HAP-1 (cell line): ENCODE measurements around the gene SPATA31A1.
"Not testable (repeated sequence)": the region's sequence is repeated elsewhere in the genome, so short reads cannot be mapped to it uniquely, and the experiment has no call there.

ENCODE experiments used
- DNase-seq, 2 experiments: peaks; one replicate each; pipeline ENCODE4 v3.0.0-alpha.2; 2016 to 2020; ENCODE audit warnings: low spot score in 2 of 2
- H3K27me3 ChIP-seq: fragments of 250-450 bp; sonication (Bioruptor Pico); 2 replicates; pipeline ENCODE4 v1.5.1; 2020; ENCODE audit warnings: low read depth, mild to moderate bottlenecking, moderate library complexity
- H3K36me3 ChIP-seq: fragments of 250-450 bp; sonication (Bioruptor Pico); replicated peaks from 2 replicates; pipeline ENCODE4 v1.5.1; 2020; ENCODE audit warnings: mild to moderate bottlenecking
- H3K4me1 ChIP-seq: fragments of 250-450 bp; sonication (Bioruptor Pico); 2 replicates; pipeline ENCODE4 v1.5.1; 2020; ENCODE audit warnings: mild to moderate bottlenecking
- H3K4me3 ChIP-seq: fragments of 250-450 bp; sonication (Bioruptor Pico); 2 replicates; pipeline ENCODE4 v1.5.1; 2020; ENCODE audit warnings: mild to moderate bottlenecking, moderate library complexity
- H3K9me3 ChIP-seq: fragments of 250-450 bp; sonication (Bioruptor Pico); 2 replicates; pipeline ENCODE4 v1.5.1; 2020; ENCODE audit warnings: mild to moderate bottlenecking, moderate library complexity
- in situ Hi-C: fragments of 300-500 bp; cut with MboI; formaldehyde crosslinking; loops from 3 replicates; pipeline ENCODE4 v1.14.3; 2020; ENCODE audit warnings: low sequenced_read_pairs, inconsistent platforms, mixed read lengths

Gene SPATA31A1

GRCh38 chr9:39355369-39355768 is at the start of gene SPATA31A1:
Gene SPATA31A1 (plus strand): TSS chr9:39355669. CDS start chr9:39355731, 62 bp downstream.
- DNase-seq, H3K4me3 ChIP-seq, in situ Hi-C loops: not testable (repeated sequence)

GRCh38 chr9:39407261-39408204 is 52.1 kb downstream of the SPATA31A1 start:
- DNase-seq, H3K27me3 ChIP-seq, H3K4me3 ChIP-seq, in situ Hi-C loops, H3K36me3 ChIP-seq, H3K9me3 ChIP-seq, H3K4me1 ChIP-seq: not testable (repeated sequence)

More at GRCh38 chr9:39355369-39355768, at the start of gene SPATA31A1:
- not testable (repeated sequence) for H3K4me1 ChIP-seq, H3K36me3 ChIP-seq, H3K9me3 ChIP-seq, H3K27me3 ChIP-seq

- H3K36me3 ChIP-seq, H3K4me3 ChIP-seq, DNase-seq, in situ Hi-C loops, H3K9me3 ChIP-seq, H3K4me1 ChIP-seq, H3K27me3 ChIP-seq: not testable (repeated sequence)
Measured at GRCh38 chr9:39411254-39411940, 55.9 kb downstream of the SPATA31A1 start.
